Measurements from ENCODE around the gene PRR23C. TPM values are rescaled to one million over a fixed set of nuclear protein-coding genes. Genes with fewer than 3 reads are reported as not detected.

Gene PRR23C
- total and polyA plus RNA-seq, 2 donors from 2014 or later = not detected

GRCh38 chr3:139052802-139053600, 8.3 kb upstream of the PRR23C start:
- DNase-seq = no peak
- no peak overlapping the region for H3K27ac ChIP-seq (ENCODE audit: low read depth in 2 of 2, low read length in 2 of 2)
- no peak for FAIRE-seq
- no peaks in the 10 kb centered on the region for H3K4me1 ChIP-seq (ENCODE audit: control insufficient read depth in 2 of 3, insufficient read depth in 2 of 3, low read depth in 1 of 3, low read length in 3 of 3)
- no peak overlapping the region for H3K9ac ChIP-seq (ENCODE audit: low read length in 3 of 3)
- no peak overlapping the region for H3K4me3 ChIP-seq (ENCODE audit: low read length in 3 of 3)
- no peaks in the 10 kb centered on the region for H3K36me3 ChIP-seq (ENCODE audit: control insufficient read depth in 2 of 3, insufficient read depth in 3 of 3, low read length in 3 of 3)
- intact Hi-C loops (cut with DNase I) = no loop called here
- no peak for TF ChIP-seq CTCF (IDR thresholded peaks at IDR 0.05; ENCODE audit: borderline replicate concordance, extremely low read depth, insufficient read depth)
- H3K9me3 ChIP-seq (ENCODE audit: control insufficient read depth in 2 of 3, insufficient read depth in 1 of 3, low read length in 3 of 3) = peaks cover 0 to 8% (median 4%) of the 10 kb centered on the region in 3 donors
- no peaks in the 10 kb centered on the region for H3K27me3 ChIP-seq (ENCODE audit: control insufficient read depth, insufficient read depth, low read length)

DNA sequence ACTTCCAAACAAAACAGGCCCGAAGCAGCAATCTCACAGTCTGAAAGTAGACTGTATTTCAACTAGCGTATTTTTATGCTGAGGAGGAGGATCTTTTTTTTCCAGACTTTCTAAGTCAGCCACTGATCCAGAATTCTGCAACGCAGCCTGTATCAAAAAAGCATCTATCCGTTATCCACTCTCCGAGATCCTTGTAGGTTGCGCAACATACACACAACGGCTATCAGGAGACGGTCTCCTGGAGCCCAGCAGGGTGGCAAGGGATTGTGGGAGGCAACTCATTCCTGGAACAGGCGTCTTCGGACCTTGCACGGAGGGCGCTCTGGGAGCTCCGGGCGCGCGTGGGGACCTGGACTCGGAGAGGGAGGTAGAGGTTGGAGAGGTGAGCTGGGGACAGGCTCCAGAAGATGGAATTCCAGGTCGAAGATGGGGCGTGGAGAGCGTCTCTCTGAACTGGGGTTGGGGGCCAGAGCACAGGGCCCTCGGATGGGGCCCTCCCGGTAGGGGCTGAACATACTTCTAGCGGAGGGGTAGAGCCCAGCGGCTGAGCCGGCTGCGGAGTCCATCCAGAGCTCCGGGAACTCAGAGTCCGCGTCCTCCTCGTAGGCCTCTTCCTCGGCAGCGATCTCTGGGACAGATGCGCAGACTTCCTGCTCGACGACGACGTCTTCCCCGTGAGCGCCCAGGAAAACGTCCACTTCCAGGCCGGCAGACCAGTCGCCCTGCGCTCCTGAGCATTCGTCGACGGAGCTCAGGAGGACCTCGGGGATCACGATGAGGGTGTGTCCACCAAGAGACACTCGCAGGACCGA, 932 bp downstream of the PRR23C start:
- no peaks in the 10 kb centered on the region for H3K9me3 ChIP-seq (ENCODE audit: control insufficient read depth in 2 of 3, insufficient read depth in 1 of 3, low read length in 3 of 3)
- no peaks in the 10 kb centered on the region for H3K27me3 ChIP-seq (ENCODE audit: control insufficient read depth, insufficient read depth, low read length)
- peak in 1 of 5 donors; percentile 68 for DNase-seq
- no peak for TF ChIP-seq CTCF (IDR thresholded peaks at IDR 0.05; ENCODE audit: borderline replicate concordance, extremely low read depth, insufficient read depth)
- intact Hi-C loops (cut with DNase I) = no loop called here
- no peak for FAIRE-seq
- H3K27ac ChIP-seq (ENCODE audit: low read depth in 2 of 2, low read length in 2 of 2) = no peak overlapping the region
- no peak overlapping the region for H3K9ac ChIP-seq (ENCODE audit: low read length in 3 of 3)
- no peaks in the 10 kb centered on the region for H3K4me1 ChIP-seq (ENCODE audit: control insufficient read depth in 2 of 3, insufficient read depth in 2 of 3, low read depth in 1 of 3, low read length in 3 of 3)
- no peaks in the 10 kb centered on the region for H3K36me3 ChIP-seq (ENCODE audit: control insufficient read depth in 2 of 3, insufficient read depth in 3 of 3, low read length in 3 of 3)
- H3K4me3 ChIP-seq (ENCODE audit: low read length in 3 of 3) = no peak overlapping the region

GRCh38 chr3:139037478-139037877, 7.2 kb downstream of the PRR23C start:
- no peaks in the 10 kb centered on the region for H3K4me1 ChIP-seq (ENCODE audit: control insufficient read depth in 2 of 3, insufficient read depth in 2 of 3, low read depth in 1 of 3, low read length in 3 of 3)
- intact Hi-C loops (cut with DNase I) = no loop called here
- no peak overlapping the region for H3K27ac ChIP-seq (ENCODE audit: low read depth in 2 of 2, low read length in 2 of 2)

More at GRCh38 chr3:139037478-139037877, 7.2 kb downstream of the PRR23C start:
- no peak overlapping the region for H3K9ac ChIP-seq (ENCODE audit: low read length in 3 of 3)
- no peak for TF ChIP-seq CTCF (IDR thresholded peaks at IDR 0.05; ENCODE audit: borderline replicate concordance, extremely low read depth, insufficient read depth)
- no peaks in the 10 kb centered on the region for H3K27me3 ChIP-seq (ENCODE audit: control insufficient read depth, insufficient read depth, low read length)
- no peak overlapping the region for H3K4me3 ChIP-seq (ENCODE audit: low read length in 3 of 3)
- no peaks in the 10 kb centered on the region for H3K36me3 ChIP-seq (ENCODE audit: control insufficient read depth in 2 of 3, insufficient read depth in 3 of 3, low read length in 3 of 3)
- FAIRE-seq (no peak), DNase-seq (no peak)
- H3K9me3 ChIP-seq (ENCODE audit: control insufficient read depth in 2 of 3, insufficient read depth in 1 of 3, low read length in 3 of 3) = no peaks in the 10 kb centered on the region
